ENCODE results near the gene NDRG4.
A peak's percentile ranks its signal among the peaks of the same experiment; 100 is the strongest.

The NDRG4 gene

DNA sequence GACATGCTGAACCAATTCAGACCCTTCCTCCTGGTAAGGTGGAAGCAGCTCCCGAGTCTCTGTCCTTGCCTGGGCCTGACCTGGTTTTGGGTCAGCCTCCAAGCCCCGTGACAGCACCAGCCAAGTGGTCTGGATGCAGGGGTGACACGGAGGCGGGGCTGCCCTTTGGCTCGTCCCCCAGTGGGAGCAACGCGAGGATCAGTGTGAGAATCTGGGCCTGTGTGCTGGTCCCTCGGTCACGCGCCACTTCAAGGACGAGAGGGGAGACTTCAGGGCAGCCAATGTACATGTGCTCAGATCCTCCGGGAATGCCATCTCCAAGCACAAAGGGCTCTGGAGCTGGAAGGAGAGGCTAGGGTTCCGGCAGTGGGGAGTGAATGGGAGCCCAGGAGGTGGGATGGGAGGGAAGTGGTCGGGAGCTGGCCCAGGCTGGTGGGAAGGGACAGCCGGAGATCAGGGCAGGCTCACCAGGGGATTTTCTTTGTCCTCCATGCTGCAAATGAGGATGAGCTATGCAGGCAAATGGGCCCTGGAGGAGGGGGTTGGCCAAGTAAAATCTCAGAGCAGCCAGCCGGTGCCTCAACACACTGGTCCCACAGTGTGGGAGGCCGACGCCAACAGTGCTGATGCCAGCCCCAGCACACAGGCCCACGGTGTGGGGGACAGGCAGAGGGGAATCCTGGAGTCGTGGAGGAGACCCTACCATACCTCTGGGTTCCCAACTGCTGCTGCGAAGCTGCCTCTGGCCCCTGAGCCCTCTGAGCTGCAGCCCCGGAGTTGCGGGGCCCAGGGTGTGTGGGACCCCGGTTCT, 4.2 kb upstream of the NDRG4 start:
- Histone ChIP-seq H3K4me3 (ENCODE audit: low read depth, low read length) (no peak overlapping the region), H3K9ac (ENCODE audit: low read length) (no peak overlapping the region), H3K27ac (ENCODE audit: low read depth, low read length) (no peak overlapping the region), H3K4me1 (ENCODE audit: control insufficient read depth, insufficient read depth, low read length) (peaks cover 28% of the 10 kb centered on the region), H3K27me3 (ENCODE audit: control insufficient read depth, insufficient read depth, low read length) (no peaks in the 10 kb centered on the region), H3K9me3 (ENCODE audit: control insufficient read depth, insufficient read depth, low read depth, low read length) (no peaks in the 10 kb centered on the region), H3K36me3 (ENCODE audit: control insufficient read depth, insufficient read depth, low read length) (no peaks in the 10 kb centered on the region)

DNA sequence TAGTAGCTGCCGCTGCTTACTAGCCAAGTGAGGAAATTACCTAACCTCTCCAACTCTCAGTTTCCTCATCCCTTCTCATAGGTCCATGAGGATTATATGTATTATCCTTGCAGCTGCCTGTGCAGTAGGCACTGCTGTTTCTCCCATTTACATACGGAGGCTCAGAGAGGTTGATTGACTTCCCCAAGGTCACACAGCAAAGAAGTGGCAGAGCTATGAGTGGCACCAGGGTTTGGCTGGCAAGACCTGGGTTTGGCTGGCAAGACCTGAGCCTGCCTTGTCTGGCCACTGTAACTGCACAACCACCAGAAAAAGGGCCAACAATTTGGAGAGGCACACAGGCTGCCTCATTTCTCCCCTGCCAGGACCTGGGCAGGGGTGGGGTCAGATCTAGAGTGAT, 2.5 kb upstream of the NDRG4 start:
- H3K4me3 ChIP-seq (ENCODE audit: low read depth, low read length), result no peak overlapping the region
- H3K27ac ChIP-seq (ENCODE audit: low read depth, low read length), result no peak overlapping the region
- H3K27me3 ChIP-seq (ENCODE audit: control insufficient read depth, insufficient read depth, low read length), result no peaks in the 10 kb centered on the region
- H3K9ac ChIP-seq (ENCODE audit: low read length), result no peak overlapping the region
- no peaks in the 10 kb centered on the region for H3K9me3 ChIP-seq (ENCODE audit: control insufficient read depth, insufficient read depth, low read depth, low read length)
- no peaks in the 10 kb centered on the region for H3K36me3 ChIP-seq (ENCODE audit: control insufficient read depth, insufficient read depth, low read length)
- peaks cover 32% of the 10 kb centered on the region for H3K4me1 ChIP-seq (ENCODE audit: control insufficient read depth, insufficient read depth, low read length)

DNA sequence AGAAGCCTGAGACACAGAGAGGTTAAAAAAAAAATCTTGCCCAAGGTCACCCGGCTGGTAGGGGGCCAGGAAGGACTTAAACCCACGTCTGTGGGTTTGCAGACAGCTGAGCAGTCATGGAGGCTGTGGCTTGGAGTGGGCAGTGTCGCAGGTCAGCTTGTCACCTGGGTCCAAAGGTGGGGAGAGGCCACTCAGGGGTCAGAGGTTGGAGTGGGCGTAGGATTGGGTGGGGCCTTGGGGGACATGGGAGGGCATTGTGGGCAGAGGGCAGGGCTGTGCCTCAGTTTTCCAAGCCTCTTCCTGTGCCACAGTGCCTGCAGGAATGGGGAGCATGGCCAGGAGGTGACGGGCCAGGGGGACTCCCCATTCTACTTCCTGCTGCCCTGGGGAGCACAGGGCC, 2.0 kb upstream of the NDRG4 start:
- H3K36me3 ChIP-seq (ENCODE audit: control insufficient read depth, insufficient read depth, low read length), result no peaks in the 10 kb centered on the region
- no peak overlapping the region for H3K27ac ChIP-seq (ENCODE audit: low read depth, low read length)
- H3K27me3 ChIP-seq (ENCODE audit: control insufficient read depth, insufficient read depth, low read length), result no peaks in the 10 kb centered on the region
- H3K4me3 ChIP-seq (ENCODE audit: low read depth, low read length), result no peak overlapping the region
- H3K4me1 ChIP-seq (ENCODE audit: control insufficient read depth, insufficient read depth, low read length), result peaks cover 28% of the 10 kb centered on the region
- no peaks in the 10 kb centered on the region for H3K9me3 ChIP-seq (ENCODE audit: control insufficient read depth, insufficient read depth, low read depth, low read length)
- H3K9ac ChIP-seq (ENCODE audit: low read length), result no peak overlapping the region

DNA sequence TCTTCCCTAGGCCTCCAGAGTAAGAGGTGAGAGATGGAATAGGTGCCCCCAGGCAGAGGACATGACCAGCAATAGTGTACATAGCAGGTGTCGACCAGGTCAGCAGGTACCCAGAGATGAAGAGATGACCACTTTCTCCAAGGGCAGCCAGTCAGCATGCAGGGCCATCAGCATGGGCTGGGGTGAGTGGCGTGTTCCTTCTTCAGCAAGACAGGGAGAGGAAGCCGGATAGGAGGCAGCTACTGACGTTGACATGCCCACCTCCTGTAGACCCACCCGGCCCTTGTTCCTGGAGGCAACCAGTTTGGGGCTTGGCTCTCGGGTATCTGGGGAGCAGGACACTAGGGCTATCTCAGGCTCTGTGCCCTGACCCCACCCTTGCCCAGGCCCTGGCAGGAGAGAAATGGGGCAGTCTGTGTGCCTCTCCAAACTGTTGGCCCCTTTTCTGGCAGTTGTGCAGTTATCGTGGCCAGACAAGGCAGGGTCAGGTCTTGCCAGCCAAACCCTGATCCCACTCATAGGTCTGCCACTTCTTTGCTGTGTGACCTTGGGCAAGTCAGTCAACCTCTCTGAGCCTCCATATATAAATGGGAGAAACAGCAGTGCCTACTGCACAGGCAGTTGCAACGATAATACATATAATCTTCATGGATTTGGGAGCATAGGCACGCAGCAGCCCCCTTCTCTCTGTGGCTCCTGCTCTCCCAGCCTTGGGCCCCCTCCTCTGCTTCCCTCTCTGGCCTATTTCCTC, 1.4 kb upstream of the NDRG4 start:
- Histone ChIP-seq H3K9me3 (ENCODE audit: control insufficient read depth, insufficient read depth, low read depth, low read length) (no peaks in the 10 kb centered on the region), H3K9ac (ENCODE audit: low read length) (no peak overlapping the region), H3K36me3 (ENCODE audit: control insufficient read depth, insufficient read depth, low read length) (no peaks in the 10 kb centered on the region), H3K27me3 (ENCODE audit: control insufficient read depth, insufficient read depth, low read length) (no peaks in the 10 kb centered on the region), H3K4me1 (ENCODE audit: control insufficient read depth, insufficient read depth, low read length) (peaks cover 26% of the 10 kb centered on the region), H3K4me3 (ENCODE audit: low read depth, low read length) (no peak overlapping the region), H3K27ac (ENCODE audit: low read depth, low read length) (no peak overlapping the region)

DNA sequence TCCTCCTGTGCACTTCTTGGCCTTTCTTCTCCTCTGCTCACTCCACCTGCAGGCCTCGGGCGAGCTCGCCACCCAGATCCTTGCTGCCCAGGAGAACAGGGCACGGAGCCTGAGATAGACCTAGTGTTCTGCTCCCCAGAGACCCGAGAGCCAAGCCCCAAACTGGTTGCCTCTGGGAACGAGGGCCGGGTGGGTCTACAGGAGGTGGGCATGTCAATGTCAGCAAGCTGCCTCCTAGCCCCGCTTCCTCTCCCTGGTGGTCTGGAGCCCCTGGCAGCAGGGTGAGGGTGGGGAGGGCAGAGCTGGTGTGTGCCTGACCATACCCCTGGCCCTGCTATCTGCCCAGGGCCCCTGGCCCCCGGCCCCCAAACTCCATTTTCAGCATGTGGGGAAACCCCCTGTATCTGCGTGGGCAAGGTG, 841 bp upstream of the NDRG4 start:
- Histone ChIP-seq H3K4me1 (ENCODE audit: control insufficient read depth, insufficient read depth, low read length) (peaks cover 26% of the 10 kb centered on the region), H3K9me3 (ENCODE audit: control insufficient read depth, insufficient read depth, low read depth, low read length) (no peaks in the 10 kb centered on the region), H3K27ac (ENCODE audit: low read depth, low read length) (no peak overlapping the region), H3K4me3 (ENCODE audit: low read depth, low read length) (no peak overlapping the region), H3K36me3 (ENCODE audit: control insufficient read depth, insufficient read depth, low read length) (peaks cover 1% of the 10 kb centered on the region; the same call in 1 of the 2 replicates), H3K27me3 (ENCODE audit: control insufficient read depth, insufficient read depth, low read length) (no peaks in the 10 kb centered on the region), H3K9ac (ENCODE audit: low read length) (no peak overlapping the region)

DNA sequence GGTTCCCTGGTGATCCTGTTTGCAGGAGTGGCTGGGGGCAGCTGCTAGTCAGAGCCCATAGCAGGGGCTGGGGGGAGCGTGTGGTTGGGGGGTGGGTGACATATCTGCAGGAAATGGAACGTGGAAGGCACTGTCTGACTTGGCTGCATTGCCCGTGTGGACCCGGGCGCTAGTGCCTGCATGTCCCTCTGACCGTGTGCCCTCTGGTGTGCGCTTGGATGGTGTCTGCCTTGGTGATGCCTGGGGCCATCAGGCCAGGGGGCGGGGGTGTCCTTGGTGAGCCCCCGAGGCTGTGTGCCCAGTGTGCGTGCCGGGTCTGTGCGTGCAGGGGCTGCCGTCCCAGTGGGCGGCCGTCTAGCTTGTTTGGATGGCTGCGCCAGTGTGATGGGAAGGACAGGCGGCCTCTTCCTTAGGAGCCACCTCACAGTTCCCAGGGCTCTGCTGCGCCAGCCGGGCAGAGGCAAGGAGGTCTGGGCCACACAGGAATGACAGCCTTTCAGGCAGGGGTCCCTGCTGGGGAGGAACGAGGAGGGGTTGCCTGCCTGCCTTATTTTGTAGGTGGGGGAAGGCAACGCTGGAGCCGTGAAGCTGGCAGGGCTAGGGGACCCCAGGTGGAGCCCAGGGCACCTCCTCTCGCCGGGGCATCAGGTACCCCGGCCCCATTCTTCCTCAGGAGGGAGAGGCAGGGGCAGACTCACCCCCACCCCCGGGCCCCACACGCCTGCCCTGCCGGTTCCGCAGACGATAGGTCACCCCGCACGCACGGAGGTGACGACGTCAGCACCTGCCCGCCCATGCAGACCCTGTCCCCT, 693 bp downstream of the NDRG4 start:
- no peaks in the 10 kb centered on the region for H3K9me3 ChIP-seq (ENCODE audit: control insufficient read depth, insufficient read depth, low read depth, low read length)
- H3K27ac ChIP-seq (ENCODE audit: low read depth, low read length), result no peak overlapping the region
- H3K9ac ChIP-seq (ENCODE audit: low read length), result peak overlapping the region; percentile 50
- peak overlapping the region; percentile 82 for H3K4me3 ChIP-seq (ENCODE audit: low read depth, low read length)
- no peaks in the 10 kb centered on the region for H3K27me3 ChIP-seq (ENCODE audit: control insufficient read depth, insufficient read depth, low read length)
- peaks cover 20% of the 10 kb centered on the region for H3K4me1 ChIP-seq (ENCODE audit: control insufficient read depth, insufficient read depth, low read length)
- H3K36me3 ChIP-seq (ENCODE audit: control insufficient read depth, insufficient read depth, low read length), result peaks cover 5% of the 10 kb centered on the region; the same call in 1 of the 2 replicates

DNA sequence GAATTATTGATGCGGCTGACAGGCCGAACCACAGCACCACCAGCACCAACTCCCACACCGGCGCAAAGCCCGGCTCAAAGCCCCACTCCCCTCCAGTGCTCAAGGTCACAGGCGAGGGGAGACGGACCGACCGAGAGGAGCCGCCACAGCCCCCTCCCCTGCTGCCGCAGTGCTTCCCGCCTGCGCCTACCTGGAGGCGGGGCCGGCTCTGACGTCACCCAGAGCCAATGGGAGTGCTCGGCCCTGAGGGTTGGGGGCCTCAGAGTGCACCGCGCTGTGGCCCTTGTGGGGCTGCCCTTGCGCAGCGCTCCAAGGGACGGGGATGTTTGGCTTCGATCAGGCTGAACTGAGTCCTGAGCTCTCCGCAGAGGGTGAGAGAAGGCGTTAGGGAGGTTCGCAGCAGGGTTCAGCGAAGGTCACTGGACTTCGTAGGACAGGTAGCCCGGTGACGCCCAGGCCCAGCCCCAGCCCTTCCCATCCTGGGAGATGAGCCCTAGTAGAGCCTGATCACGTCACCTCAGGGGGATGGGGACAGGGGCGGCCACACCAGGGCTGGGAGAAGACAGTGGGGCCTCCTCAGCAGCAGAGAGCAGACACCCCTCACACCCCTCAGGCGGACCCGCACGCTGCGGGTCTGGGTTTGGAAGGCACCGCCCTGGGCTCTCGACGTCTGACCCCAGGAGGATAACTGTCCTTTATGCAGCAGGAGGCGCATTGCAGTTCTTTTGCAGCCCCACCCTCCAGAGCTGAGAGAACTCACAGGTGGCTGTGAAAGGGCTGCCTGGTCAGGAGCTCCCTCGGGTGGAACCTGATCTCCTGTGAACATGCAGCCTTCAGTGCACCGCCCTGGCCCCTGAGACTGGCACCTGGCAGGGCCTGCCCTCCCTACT, 1.5 kb downstream of the NDRG4 start:
- H3K9ac ChIP-seq (ENCODE audit: low read length), result peak overlapping the region; percentile 76
- H3K4me3 ChIP-seq (ENCODE audit: low read depth, low read length), result peak overlapping the region; percentile 82
- peaks cover 5% of the 10 kb centered on the region; the same call in 1 of the 2 replicates for H3K36me3 ChIP-seq (ENCODE audit: control insufficient read depth, insufficient read depth, low read length)

DNA sequence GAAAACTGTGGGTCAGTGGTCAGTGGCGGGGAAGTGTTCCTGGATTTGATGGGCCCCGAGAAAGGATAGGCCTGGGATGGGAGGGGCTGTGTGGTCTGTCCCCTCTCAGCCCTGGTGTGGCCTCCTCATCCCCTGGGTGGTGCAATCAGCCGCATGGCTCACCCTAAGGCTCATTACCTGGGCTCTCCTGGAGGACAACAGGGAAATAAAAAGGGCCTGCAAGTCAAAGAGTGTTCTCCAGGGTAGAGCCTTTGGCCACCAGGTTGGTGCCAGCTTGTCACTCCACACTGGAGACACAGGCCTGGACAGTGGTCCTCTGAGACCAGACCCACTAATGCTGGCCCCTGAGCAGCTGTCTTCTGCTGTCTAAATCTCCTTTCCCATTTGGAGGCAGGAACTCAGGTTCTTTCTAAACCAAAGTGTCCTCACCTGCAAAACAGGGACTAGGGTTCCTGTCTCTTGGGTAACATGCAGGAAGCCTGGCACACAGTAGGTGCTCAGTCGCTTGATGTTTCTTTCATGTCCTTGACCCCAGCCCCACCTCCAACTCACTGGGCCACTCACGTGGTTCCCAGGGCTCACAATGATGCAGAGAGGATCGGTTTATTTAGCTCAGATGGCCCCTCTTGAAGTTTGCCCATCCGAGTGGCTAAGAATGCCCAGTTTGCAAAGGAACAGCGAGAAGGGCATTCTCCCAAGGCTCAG, 2.4 kb downstream of the NDRG4 start:
- Histone ChIP-seq H3K27ac (ENCODE audit: low read depth, low read length) (no peak overlapping the region), H3K4me1 (ENCODE audit: control insufficient read depth, insufficient read depth, low read length) (peaks cover 11% of the 10 kb centered on the region; the same call in 1 of the 2 replicates), H3K27me3 (ENCODE audit: control insufficient read depth, insufficient read depth, low read length) (no peaks in the 10 kb centered on the region), H3K4me3 (ENCODE audit: low read depth, low read length) (no peak overlapping the region; the same call in 1 of the 2 replicates), H3K36me3 (ENCODE audit: control insufficient read depth, insufficient read depth, low read length) (peaks cover 10% of the 10 kb centered on the region; the same call in 1 of the 2 replicates), H3K9me3 (ENCODE audit: control insufficient read depth, insufficient read depth, low read depth, low read length) (no peaks in the 10 kb centered on the region), H3K9ac (ENCODE audit: low read length) (no peak overlapping the region)

More for the DNA sequence above, 1.5 kb downstream of the NDRG4 start:
- peaks cover 12% of the 10 kb centered on the region; the same call in 1 of the 2 replicates for H3K4me1 ChIP-seq (ENCODE audit: control insufficient read depth, insufficient read depth, low read length)
- H3K27ac ChIP-seq (ENCODE audit: low read depth, low read length), result no peak overlapping the region
- H3K27me3 ChIP-seq (ENCODE audit: control insufficient read depth, insufficient read depth, low read length), result no peaks in the 10 kb centered on the region
- H3K9me3 ChIP-seq (ENCODE audit: control insufficient read depth, insufficient read depth, low read depth, low read length), result no peaks in the 10 kb centered on the region

DNA sequence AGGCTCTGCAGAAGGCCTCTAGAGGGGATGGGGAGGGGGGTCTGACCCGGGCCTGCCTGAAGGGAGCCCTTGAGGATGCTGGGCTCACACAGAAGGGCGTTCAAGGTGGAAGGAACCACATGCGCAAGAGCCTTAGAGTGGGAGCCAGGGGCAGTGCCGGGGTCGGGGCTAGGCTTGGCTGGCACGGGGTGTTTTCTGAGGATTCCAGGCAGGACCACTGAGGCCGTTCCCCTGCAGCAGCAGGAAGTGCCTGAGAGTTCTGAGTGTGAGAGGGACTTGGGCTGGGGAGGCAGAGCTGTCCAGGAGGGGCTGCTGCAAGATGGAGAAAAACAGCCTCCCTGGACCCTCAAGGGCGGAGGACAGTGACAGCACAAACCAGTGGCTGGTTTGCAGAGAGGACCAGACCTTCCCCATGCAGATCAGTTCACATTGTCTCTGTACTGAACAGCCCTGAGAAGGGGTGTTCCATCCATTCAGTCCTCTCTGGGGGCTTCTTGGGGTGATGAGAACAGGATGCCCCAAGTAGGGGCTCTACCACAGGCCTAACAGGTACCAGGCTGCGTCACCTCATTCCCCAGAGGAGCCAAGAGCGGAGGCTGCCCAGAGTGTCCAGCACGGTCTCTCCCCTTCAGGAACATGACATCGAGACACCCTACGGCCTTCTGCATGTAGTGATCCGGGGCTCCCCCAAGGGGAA, 3.4 kb downstream of the NDRG4 start:
- Histone ChIP-seq H3K27ac (ENCODE audit: low read depth, low read length) (no peak overlapping the region), H3K4me1 (ENCODE audit: control insufficient read depth, insufficient read depth, low read length) (peaks cover 11% of the 10 kb centered on the region; the same call in 1 of the 2 replicates), H3K4me3 (ENCODE audit: low read depth, low read length) (no peak overlapping the region), H3K9me3 (ENCODE audit: control insufficient read depth, insufficient read depth, low read depth, low read length) (no peaks in the 10 kb centered on the region), H3K9ac (ENCODE audit: low read length) (no peak overlapping the region), H3K36me3 (ENCODE audit: control insufficient read depth, insufficient read depth, low read length) (peaks cover 14% of the 10 kb centered on the region), H3K27me3 (ENCODE audit: control insufficient read depth, insufficient read depth, low read length) (no peaks in the 10 kb centered on the region)
